H1 (cell line): ENCODE data around the gene RFX2. TPM values are rescaled to one million over a fixed set of nuclear protein-coding genes. Genes with fewer than 3 reads are reported as not detected.
A peak's percentile ranks its signal among the peaks of the same experiment; 100 is the strongest.

Experiments used
- CTCF ChIA-PET: fragments of 300-600 bp; sonication (Branson Sonifier 250); formaldehyde crosslinking; loops from one replicate; lab custom pipeline; 2021; ENCODE audit not compliant: partially characterized antibody; lab: Charles Lee
- POLR2A ChIA-PET: fragments of 300-600 bp; sonication (Branson Sonifier 250); formaldehyde crosslinking; loops from one replicate; lab custom pipeline; 2021; ENCODE audit warnings: inconsistent platforms; ENCODE audit not compliant: partially characterized antibody; lab: Charles Lee
- DNase-seq, 2 experiments: peaks; one replicate each; pipeline versions ENCODE4 v3.0.0 to v3.0.0-alpha.2; 2010 to 2022; ENCODE audit warnings: low spot score in 2 of 2, low read depth in 1 of 2, mixed read lengths in 1 of 2
- FAIRE-seq: peaks from 2 replicates; lab custom pipeline; 2011; peaks lifted over from hg19 to GRCh38; lab: Jason Lieb, UNC
- H2AFZ ChIP-seq: 2 replicates; pipeline ENCODE4 v1.8.1; 2012; ENCODE audit warnings: low read length, inconsistent platforms
- H2AK5ac ChIP-seq: 2 replicates; pipeline ENCODE4 v1.6.1; 2013; ENCODE audit warnings: low read depth, low read length
- H2BK120ac ChIP-seq: replicated peaks from 2 replicates; pipeline ENCODE3; 2013; ENCODE audit warnings: low read depth, low read length, inconsistent platforms
- H2BK12ac ChIP-seq: 2 replicates; pipeline ENCODE4 v1.6.1; 2013; ENCODE audit warnings: low read depth, low read length
- H2BK15ac ChIP-seq: 2 replicates; pipeline ENCODE4 v1.6.1; 2013; ENCODE audit warnings: low read length
- H2BK20ac ChIP-seq: 2 replicates; pipeline ENCODE4 v1.6.1; 2013; ENCODE audit warnings: low read length
- H2BK5ac ChIP-seq: 2 replicates; pipeline ENCODE4 v1.6.1; 2013; ENCODE audit warnings: low read depth, low read length
- H3K14ac ChIP-seq: 2 replicates; pipeline ENCODE4 v1.6.1; 2013; ENCODE audit warnings: inconsistent platforms; ENCODE audit not compliant: insufficient read length
- H3K18ac ChIP-seq: 2 replicates; pipeline ENCODE4 v1.6.1; 2013; ENCODE audit warnings: low read length; ENCODE audit errors: extremely low read depth
- H3K23ac ChIP-seq: 2 replicates; pipeline ENCODE4 v1.6.1; 2013; ENCODE audit warnings: inconsistent platforms; ENCODE audit not compliant: insufficient read length
- H3K23me2 ChIP-seq: 2 replicates; pipeline ENCODE4 v1.6.1; 2013; ENCODE audit warnings: low read depth, low read length
- H3K27ac ChIP-seq: 2 replicates; pipeline ENCODE4 v1.6.1; 2011; ENCODE audit warnings: low read depth, low read length, inconsistent platforms
- H3K27me3 ChIP-seq, 4 experiments: replicated peaks in 1 of 4; 1 replicate in 1 of 4; 2 replicates in 3 of 4; pipeline versions ENCODE4 v1.6.1 to v1.8.1; 2011 to 2013; ENCODE audit warnings: low read length in 3 of 4, mild to moderate bottlenecking in 3 of 4, inconsistent platforms in 2 of 4, mixed read lengths in 2 of 4, moderate library complexity in 1 of 4; ENCODE audit not compliant: control insufficient read depth in 3 of 4, insufficient read depth in 3 of 4; ENCODE audit errors: extremely low read depth in 1 of 4
- H3K36me3 ChIP-seq, 4 experiments: 2 replicates each; pipeline versions ENCODE4 v1.6.1 to v1.8.1; 2011 to 2013; ENCODE audit warnings: mild to moderate bottlenecking in 4 of 4, low read length in 3 of 4, moderate library complexity in 2 of 4, control low read depth in 1 of 4, inconsistent platforms in 1 of 4; ENCODE audit not compliant: insufficient read depth in 4 of 4, control insufficient read depth in 2 of 4
- H3K4ac ChIP-seq: replicated peaks from 2 replicates; pipeline ENCODE3; 2013; ENCODE audit warnings: low read length, low read depth, mixed read lengths, inconsistent platforms; ENCODE audit not compliant: insufficient read length
- H3K4me1 ChIP-seq, 4 experiments: replicated peaks in 1 of 4; 1 replicate in 1 of 4; 2 replicates in 3 of 4; pipeline versions ENCODE4 v1.6.1 to v1.8.1; 2011 to 2013; ENCODE audit warnings: low read length in 3 of 4, inconsistent platforms in 2 of 4, mixed read lengths in 1 of 4; ENCODE audit not compliant: insufficient read depth in 4 of 4, control insufficient read depth in 3 of 4
- H3K4me2 ChIP-seq, 2 experiments: 2 replicates each; pipeline versions ENCODE4 v1.6.1 to v1.8.1; 2011 to 2013; ENCODE audit warnings: low read depth in 2 of 2, low read length in 2 of 2, control low read depth in 1 of 2, inconsistent platforms in 1 of 2, mild to moderate bottlenecking in 1 of 2; ENCODE audit not compliant: insufficient read depth in 1 of 2
- H3K4me3 ChIP-seq, 4 experiments: fragments of 200-600, 300-600 bp in 1 of 4; sonication (generic), shearing (Covaris generic), sonication (Bioruptor Twin) in 1 of 4; 2 replicates each; pipeline versions ENCODE4 v1.5.1 to v1.8.1; 2011 to 2016; ENCODE audit warnings: low read length in 4 of 4, low read depth in 3 of 4, control low read depth in 2 of 4, inconsistent platforms in 2 of 4, mild to moderate bottlenecking in 2 of 4, mixed read lengths in 1 of 4, moderate library complexity in 1 of 4; ENCODE audit not compliant: insufficient read depth in 2 of 4; ENCODE audit errors: extremely low read depth in 1 of 4
- H3K56ac ChIP-seq: replicated peaks from 2 replicates; pipeline ENCODE3; 2013; ENCODE audit warnings: low read depth, mild to moderate bottlenecking, mixed read lengths, low read length, inconsistent platforms; ENCODE audit not compliant: insufficient read length
- H3K79me1 ChIP-seq: 2 replicates; pipeline ENCODE4 v1.6.1; 2013; ENCODE audit warnings: low read depth, low read length, control low read depth
- H3K79me2 ChIP-seq, 2 experiments: 2 replicates each; pipeline versions ENCODE4 v1.6.1 to v1.8.1; 2012 to 2013; ENCODE audit warnings: low read length in 2 of 2, mild to moderate bottlenecking in 2 of 2, inconsistent platforms in 1 of 2; ENCODE audit not compliant: insufficient read depth in 2 of 2, control insufficient read depth in 1 of 2
- H3K9ac ChIP-seq, 4 experiments: replicated peaks in 1 of 4; 1 replicate in 1 of 4; 2 replicates in 3 of 4; pipeline versions ENCODE4 v1.6.1 to v1.8.1; 2011 to 2013; ENCODE audit warnings: low read depth in 3 of 4, low read length in 3 of 4, control low read depth in 2 of 4, mild to moderate bottlenecking in 2 of 4, moderate library complexity in 2 of 4, inconsistent platforms in 1 of 4; ENCODE audit errors: extremely low read depth in 1 of 4
- H3K9me3 ChIP-seq, 2 experiments: 2 replicates each; pipeline versions ENCODE4 v1.6.1 to v1.8.1; 2012 to 2013; ENCODE audit warnings: mild to moderate bottlenecking in 2 of 2, moderate library complexity in 2 of 2, control low read depth in 1 of 2, inconsistent platforms in 1 of 2, low read depth in 1 of 2, low read length in 1 of 2, mixed read lengths in 1 of 2; ENCODE audit not compliant: insufficient read depth in 2 of 2
- H4K20me1 ChIP-seq, 2 experiments: replicated peaks in 1 of 2; 2 replicates each; pipeline versions ENCODE3 to v1.8.1; 2011 to 2013; ENCODE audit warnings: inconsistent platforms in 2 of 2, low read length in 2 of 2, mild to moderate bottlenecking in 1 of 2; ENCODE audit not compliant: insufficient read depth in 2 of 2, control insufficient read depth in 1 of 2
- H4K5ac ChIP-seq: 2 replicates; pipeline ENCODE4 v1.6.1; 2013; ENCODE audit warnings: low read length, low read depth, mixed read lengths, inconsistent platforms; ENCODE audit not compliant: insufficient read length
- H4K8ac ChIP-seq: 2 replicates; pipeline ENCODE4 v1.8.0; 2013; ENCODE audit warnings: mild to moderate bottlenecking, moderate library complexity, low read length, inconsistent platforms; ENCODE audit not compliant: insufficient read depth; ENCODE audit errors: extremely low read depth
- H4K91ac ChIP-seq: replicated peaks from 2 replicates; pipeline ENCODE3; 2013; ENCODE audit warnings: low read length, mixed read lengths, inconsistent platforms; ENCODE audit not compliant: insufficient read length
- CBX5 ChIP-seq: fragments of 300-800, 300-1000 bp; sonication (generic); IDR thresholded peaks from 2 replicates; pipeline ENCODE4 v1.7.1; 2016; ENCODE audit warnings: antibody characterized with exemption, low read length, low read depth
- CREB1 ChIP-seq: IDR thresholded peaks from 2 replicates; pipeline ENCODE4 v1.6.1; 2012; ENCODE audit warnings: inconsistent platforms
- EP300 ChIP-seq, 2 experiments: IDR thresholded peaks; 1 replicate in 1 of 2; 2 replicates in 1 of 2; pipeline ENCODE4 v1.6.1; 2011 to 2012; ENCODE audit warnings: low read depth in 2 of 2, low read length in 2 of 2, mild to moderate bottlenecking in 2 of 2, borderline replicate concordance in 1 of 2, inconsistent platforms in 1 of 2, moderate library complexity in 1 of 2
- EZH2 ChIP-seq: fragments of 200-600 bp; sonication (generic); IDR thresholded peaks from 2 replicates; pipeline ENCODE4 v1.7.1; 2012; ENCODE audit warnings: low read depth, mild to moderate bottlenecking, moderate library complexity, low read length, inconsistent platforms; ENCODE audit not compliant: severe bottlenecking
- JUN ChIP-seq: IDR thresholded peaks from 2 replicates; pipeline ENCODE4 v1.6.1; 2011; ENCODE audit warnings: low read depth, mild to moderate bottlenecking, improper control_type of control experiment, low read length
- MAFK ChIP-seq: IDR thresholded peaks from 2 replicates; pipeline ENCODE4 v1.6.1; 2012; ENCODE audit warnings: low read depth, mild to moderate bottlenecking, improper control_type of control experiment, low read length
- MAX ChIP-seq: IDR thresholded peaks from 2 replicates; pipeline ENCODE4 v1.6.1; 2012; ENCODE audit warnings: inconsistent platforms
- POLR2AphosphoS5 ChIP-seq: IDR thresholded peaks from 2 replicates; pipeline ENCODE4 v1.6.1; 2011; ENCODE audit warnings: low read depth, low read length
- WGBS, 2 experiments: shearing (Covaris generic) in 1 of 2; methylation state at CpG; one replicate each; pipeline versions ENCODE4 v1.1.6 to v1.1.7; 2013 to 2015; ENCODE audit warnings: low lambda C conversion rate in 2 of 2, mixed read lengths in 2 of 2, inconsistent platforms in 1 of 2, low coverage in 1 of 2, missing lambda C conversion rate in 1 of 2; ENCODE audit not compliant: insufficient replicate concordance in 2 of 2, insufficient coverage in 1 of 2, insufficient read length in 1 of 2; ENCODE audit errors: extremely low coverage in 1 of 2, missing lambda C conversion rate in 1 of 2; 5-methylcytosine and 5-hydroxymethylcytosine counted together
- polyA plus RNA-seq, 7 experiments: library from polyadenylated mRNA; depleted of rRNA in 3 of 7; stranded (reverse) in 5 of 7; unstranded in 2 of 7; fragments of >200 nt in 5 of 7; fragments of 200-250 nt in 2 of 7; gene quantifications; 1 replicate in 5 of 7; 2 replicates in 1 of 7; 4 replicates in 1 of 7; pipeline versions ENCODE4 v1.2.1 to v1.2.3, GENCODE V29; 2011 to 2013; ENCODE audit warnings: missing spikeins in 2 of 7, mixed read lengths in 2 of 7
- total RNA-seq: library from RNA; stranded (reverse); fragmentation: NEBNext Ultra II Directional; extraction: Animal tissue kit (Norgen Biotek cat#: 25700); gene quantifications from 2 replicates; pipeline ENCODE4 v1.2.1, GENCODE V29; 2021

RFX2 gene
- total and polyA plus RNA-seq, 2 of the 8 experiments (the other 6 are each of a cell fraction or from before 2014, with no cell fraction given): 4.8 to 5.3 TPM

- Histone ChIP-seq H3K4me2 (no peak overlapping the region), H3K36me3 (no peaks in the 10 kb centered on the region), H4K8ac (no peak overlapping the region), H3K4ac (peak overlapping the region; percentile 33), H3K27me3 (no peaks in the 10 kb centered on the region; a peak in 1 of 7 replicates), H3K56ac (no peak overlapping the region), H3K4me1 (peaks cover 7 to 32% (median 15%) of the 10 kb centered on the region in 4 experiments), H3K27ac (no peak overlapping the region), H2BK12ac (no peak overlapping the region), H3K23ac (no peak overlapping the region), H3K79me2 (peaks cover 17 to 96% of the 10 kb centered on the region in 2 experiments), H3K18ac (no peak overlapping the region), H3K79me1 (peaks cover 49% of the 10 kb centered on the region), H2BK15ac (no peak overlapping the region), H4K91ac (no peak overlapping the region), H3K14ac (no peak overlapping the region), H2BK120ac (no peak overlapping the region), H2BK20ac (no peak overlapping the region), H4K5ac (no peak overlapping the region), H2AFZ (no peak overlapping the region), H3K23me2 (no peaks in the 10 kb centered on the region), H4K20me1 (peaks cover 50 to 55% of the 10 kb centered on the region in 2 experiments), H3K4me3 (no peak overlapping the region), H3K9ac (no peak overlapping the region), H2BK5ac (no peak overlapping the region), H2AK5ac (no peak overlapping the region), H3K9me3 (no peaks in the 10 kb centered on the region)
- TF ChIP-seq JUN (no peak), MAX (no peak), POLR2AphosphoS5 (no peak), CREB1 (no peak), MAFK (no peak), EZH2 (no peak), EP300 (IDR thresholded peaks at IDR 0.05; ENCODE audit: borderline replicate concordance in 1 of 2, low read depth in 2 of 2, low read length in 2 of 2) (no peak), CBX5 (no peak)
- ChIA-PET CTCF (interaction anchor here (0.6 to 5.8 kb wide), 7 partner anchors 7 to 156 kb away, joined by 3 to 43 read pairs (median 3); no protein-coding TSS in a partner anchor), POLR2A (interaction anchor here (0.6 to 2.7 kb wide), 2 partner anchors 9 to 92 kb away, joined by 3 to 11 read pairs; no protein-coding TSS in a partner anchor)
- FAIRE-seq: no peak
- DNase-seq: no peak
- 89% methylated on average over 18 of the region's 18 CpGs; no CpG with 5 or more reads in 1 of the 2 experiments for WGBS, 2 experiments
Observed at GRCh38 chr19:5960005-5961001, 150.0 kb downstream of the RFX2 start.
